GM18870 (cell line): Measurements from ENCODE around the gene SAMMSON.

Source experiments
- ATAC-seq: cut with Tn5 transposase; IDR thresholded peaks from one replicate; pipeline ENCODE4 v1.9.1; 2021; ENCODE audit warnings: moderate library complexity; ENCODE audit not compliant: unreplicated experiment

SAMMSON gene

GRCh38 chr3:70010346-70010745, 10.8 kb downstream of the SAMMSON start:
- no peak for ATAC-seq

GRCh38 chr3:70011582-70011981, 12.0 kb downstream of the SAMMSON start:
- ATAC-seq = no peak

GRCh38 chr3:70020906-70021660, 21.6 kb downstream of the SAMMSON start:
- ATAC-seq = no peak

GRCh38 chr3:70028361-70028760, 28.8 kb downstream of the SAMMSON start:
- ATAC-seq = no peak

- no peak for ATAC-seq
Measured at GRCh38 chr3:70038693-70039092, 39.2 kb downstream of the SAMMSON start.

GRCh38 chr3:70040386-70040785, 40.9 kb downstream of the SAMMSON start:
- no peak for ATAC-seq

- no peak for ATAC-seq
Measured at GRCh38 chr3:70042641-70043040, 43.1 kb downstream of the SAMMSON start.

- no peak for ATAC-seq
Measured at GRCh38 chr3:70049761-70050160, 50.2 kb downstream of the SAMMSON start.

GRCh38 chr3:70053293-70053692, 53.8 kb downstream of the SAMMSON start:
- no peak for ATAC-seq

GRCh38 chr3:70056081-70056480, 56.5 kb downstream of the SAMMSON start:
- no peak for ATAC-seq

GRCh38 chr3:70057426-70057825, 57.9 kb downstream of the SAMMSON start:
- ATAC-seq = no peak

- ATAC-seq = no peak
Measured at GRCh38 chr3:70061096-70061495, 61.6 kb downstream of the SAMMSON start.

GRCh38 chr3:70064194-70064779, 64.8 kb downstream of the SAMMSON start:
- no peak for ATAC-seq

GRCh38 chr3:70065696-70066253, 66.2 kb downstream of the SAMMSON start:
- no peak for ATAC-seq

- ATAC-seq = no peak
Measured at GRCh38 chr3:70067860-70068521, 68.5 kb downstream of the SAMMSON start.

GRCh38 chr3:70069557-70069956, 70.0 kb downstream of the SAMMSON start:
- ATAC-seq = no peak

GRCh38 chr3:70071138-70071537, 71.6 kb downstream of the SAMMSON start:
- ATAC-seq = no peak

GRCh38 chr3:70072180-70072579, 72.6 kb downstream of the SAMMSON start:
- no peak for ATAC-seq

GRCh38 chr3:70072754-70073153, 73.2 kb downstream of the SAMMSON start:
- no peak for ATAC-seq

- no peak for ATAC-seq
Measured at GRCh38 chr3:70075101-70075500, 75.6 kb downstream of the SAMMSON start.

GRCh38 chr3:70076396-70076795, 76.9 kb downstream of the SAMMSON start:
- no peak for ATAC-seq

GRCh38 chr3:70078778-70079177, 79.2 kb downstream of the SAMMSON start:
- no peak for ATAC-seq
